LNCAP (cell line): ENCODE measurements around the gene ZNF516.

Experiments used
- CTCF ChIP-seq: fragments of 450-650 bp; IDR thresholded peaks from 2 replicates; pipeline ENCODE4 v1.5.1; 2017; ENCODE audit warnings: mild to moderate bottlenecking

Gene ZNF516

GRCh38 chr18:76518860-76519538 is 24.0 kb upstream of the ZNF516 start:
- no peak for TF ChIP-seq CTCF

- TF ChIP-seq CTCF: no peak
These were observed 23.2 kb upstream of the ZNF516 start for GRCh38 chr18:76518123-76518859.

GRCh38 chr18:76515576-76515975 is 20.5 kb upstream of the ZNF516 start:
- TF ChIP-seq CTCF: no peak

GRCh38 chr18:76514573-76514972 is 19.5 kb upstream of the ZNF516 start:
- TF ChIP-seq CTCF: no peak

GRCh38 chr18:76507830-76508385 is 12.9 kb upstream of the ZNF516 start:
- TF ChIP-seq CTCF: no peak

- TF ChIP-seq CTCF: no peak
These were observed 12.1 kb upstream of the ZNF516 start for GRCh38 chr18:76506974-76507764.

GRCh38 chr18:76506395-76506794 is 11.4 kb upstream of the ZNF516 start:
- TF ChIP-seq CTCF: no peak
